Measurements from ENCODE around the gene DDX27. TPM values are rescaled to one million over a fixed set of nuclear protein-coding genes. Genes with fewer than 3 reads are reported as not detected.
A peak's percentile ranks its signal among the peaks of the same experiment; 100 is the strongest.

DDX27 gene
- total and polyA plus RNA-seq, 2 of the 13 experiments (the other 11 are each of a cell fraction or from before 2014, with no cell fraction given), result 42.6 to 72.8 TPM

- TF ChIP-seq BATF2 (CRISPR knock-in tag; IDR thresholded peaks at IDR 0.05), result no peak
- TF ChIP-seq CREBL2 (CRISPR knock-in tag; IDR thresholded peaks at IDR 0.05; ENCODE audit: borderline replicate concordance), result no peak
- TF ChIP-seq GATAD2A (CRISPR knock-in tag; IDR thresholded peaks at IDR 0.05), result no peak
- TF ChIP-seq MTF1 (CRISPR knock-in tag; IDR thresholded peaks at IDR 0.05), result no peak
- 0 out of 2 replicates have a peak, but pooled peaks have one; percentile 13 for TF ChIP-seq KDM5B (CRISPR knock-in tag; IDR thresholded peaks at IDR 0.05; ENCODE audit: borderline replicate concordance)
- TF ChIP-seq ZFP36L2 (CRISPR knock-in tag; IDR thresholded peaks at IDR 0.05), result no peak
- no peak for TF ChIP-seq SYNCRIP (IDR thresholded peaks at IDR 0.05; ENCODE audit: insufficient read depth, low read depth, low read length)
- TF ChIP-seq PITX1 (CRISPR knock-in tag; IDR thresholded peaks at IDR 0.05), result no peak
- TF ChIP-seq ZNF512B (CRISPR knock-in tag; IDR thresholded peaks at IDR 0.05; ENCODE audit: borderline replicate concordance), result no peak
- TF ChIP-seq ZNF354B (CRISPR knock-in tag; IDR thresholded peaks at IDR 0.05), result no peak
- TF ChIP-seq IKZF1 (IDR thresholded peaks at IDR 0.05), result no peak
- no peak for TF ChIP-seq ZFP90 (CRISPR knock-in tag; IDR thresholded peaks at IDR 0.05; ENCODE audit: borderline replicate concordance)
- no peak for TF ChIP-seq ZBTB42 (CRISPR knock-in tag; IDR thresholded peaks at IDR 0.05)
- no peak for TF ChIP-seq ZSCAN12 (CRISPR knock-in tag; IDR thresholded peaks at IDR 0.05)
- TF ChIP-seq ZNF276 (CRISPR knock-in tag; IDR thresholded peaks at IDR 0.05; ENCODE audit: low read depth), result no peak
- 0 out of 2 replicates have a peak, but pooled peaks have one; percentile 7 for TF ChIP-seq ZNF12 (CRISPR knock-in tag; IDR thresholded peaks at IDR 0.05)
- no peak for TF ChIP-seq DZIP1 (CRISPR knock-in tag; IDR thresholded peaks at IDR 0.05)
- TF ChIP-seq ATF1 (CRISPR knock-in tag; IDR thresholded peaks at IDR 0.05), result no peak
- no peak for TF ChIP-seq ZNF780A (CRISPR knock-in tag; IDR thresholded peaks at IDR 0.05)
- TF ChIP-seq SKIL (CRISPR knock-in tag; IDR thresholded peaks at IDR 0.05; ENCODE audit: borderline replicate concordance), result no peak
- TF ChIP-seq ZKSCAN8 (CRISPR knock-in tag; IDR thresholded peaks at IDR 0.05; ENCODE audit: borderline replicate concordance), result no peak
These were observed 31.8 kb upstream of the DDX27 start (continued) for GRCh38 chr20:49187330-49187850.
